B cell (primary cell): ENCODE measurements around the gene PPP2R2C.

Experiments
- CTCF ChIP-seq: fragments of 200-600 bp; IDR thresholded peaks from one replicate; pipeline ENCODE4 v1.8.0; 2022; ENCODE audit warnings: antibody characterized with exemption, mild to moderate bottlenecking
- EZH2 ChIP-seq: IDR thresholded peaks from 2 replicates; pipeline ENCODE4 v1.6.1; 2012; ENCODE audit warnings: borderline replicate concordance, low read depth, mild to moderate bottlenecking, moderate library complexity, low read length; ENCODE audit not compliant: insufficient read depth, poor library complexity, severe bottlenecking

DNA sequence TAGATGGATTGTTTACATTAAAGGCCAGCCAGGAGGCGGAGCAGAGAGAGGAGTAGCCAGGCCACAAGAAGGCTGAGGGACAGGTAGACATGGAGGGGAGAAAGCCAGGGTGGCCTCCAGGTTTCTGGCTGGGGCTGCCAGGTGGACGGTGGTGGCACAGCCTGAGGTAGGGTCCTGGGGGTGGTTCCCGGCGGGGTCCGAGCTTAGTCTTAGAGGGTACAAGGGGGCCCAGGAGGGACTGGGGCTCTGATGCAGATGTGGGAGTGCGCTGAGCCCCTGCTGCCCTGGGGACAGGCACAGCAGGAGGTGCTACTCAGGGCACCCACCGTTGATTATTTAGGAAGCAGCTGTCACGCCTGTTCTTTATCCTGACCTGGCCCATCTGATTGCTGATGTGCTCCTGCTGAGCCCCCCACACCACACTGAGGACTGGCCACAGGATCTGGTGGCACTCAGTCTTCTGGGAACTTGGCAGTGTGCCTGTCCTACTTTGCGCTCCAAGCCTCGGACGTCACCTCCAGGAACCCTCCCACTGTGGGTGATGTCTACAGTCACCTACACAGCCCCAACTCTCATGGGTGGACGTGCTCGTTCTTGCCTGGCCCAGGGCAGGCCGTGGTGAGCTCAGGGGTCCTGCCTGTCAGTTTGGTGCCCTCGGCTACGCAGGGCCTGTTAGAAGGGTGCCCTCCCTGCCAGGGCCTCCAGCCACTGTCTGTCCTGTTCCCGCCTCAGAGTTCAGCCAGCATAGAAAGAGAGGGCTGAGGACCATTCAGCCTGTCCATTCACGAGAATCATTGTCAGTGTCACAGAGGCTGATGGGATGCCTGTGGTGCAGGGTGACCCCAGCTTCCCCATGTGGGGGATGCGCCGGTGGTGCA lies 190.7 kb downstream of the PPP2R2C start:
- TF ChIP-seq CTCF (no peak), EZH2 (no peak)
